Measurements from ENCODE around the gene MYOD1. TPM values are rescaled to one million over a fixed set of nuclear protein-coding genes. Genes with fewer than 3 reads are reported as not detected.

The MYOD1 gene
- total and polyA plus RNA-seq, 4 donors, result 0.12 TPM; not detected in 3

GRCh38 chr11:17760102-17761029 lies 41.0 kb downstream of the MYOD1 start:
- Histone ChIP-seq H3K9me3 (ENCODE audit: control insufficient read depth, insufficient read depth, low read length) (peaks cover 5% of the 10 kb centered on the region), H3K27me3 (ENCODE audit: control insufficient read depth, insufficient read depth, low read length) (no peaks in the 10 kb centered on the region), H3K36me3 (ENCODE audit: control insufficient read depth, insufficient read depth, low read length) (peaks cover 33% of the 10 kb centered on the region), H3K4me3 (ENCODE audit: low read depth, low read length) (no peak overlapping the region), H3K27ac (ENCODE audit: low read depth, low read length) (no peak overlapping the region), H3K4me1 (ENCODE audit: control insufficient read depth, insufficient read depth, low read length) (peaks cover 11% of the 10 kb centered on the region)
- 73% methylated on average over 17 of the region's 23 CpGs for WGBS (ENCODE audit: insufficient coverage)
- peak in 1 of 6 donors; percentile 30 for DNase-seq (ENCODE audit: low read depth in 4 of 6, low spot score in 6 of 6)

GRCh38 chr11:17762309-17762974 lies 43.1 kb downstream of the MYOD1 start:
- peaks cover 5% of the 10 kb centered on the region for H3K9me3 ChIP-seq (ENCODE audit: control insufficient read depth, insufficient read depth, low read length)
- DNase-seq (ENCODE audit: low read depth in 4 of 6, low spot score in 6 of 6), result no peak

GRCh38 chr11:17763244-17763643 lies 43.9 kb downstream of the MYOD1 start:
- Histone ChIP-seq H3K36me3 (ENCODE audit: control insufficient read depth, insufficient read depth, low read length) (peaks cover 33% of the 10 kb centered on the region), H3K9me3 (ENCODE audit: control insufficient read depth, insufficient read depth, low read length) (peaks cover 5% of the 10 kb centered on the region), H3K4me1 (ENCODE audit: control insufficient read depth, insufficient read depth, low read length) (peaks cover 32% of the 10 kb centered on the region), H3K4me3 (ENCODE audit: low read depth, low read length) (no peak overlapping the region), H3K27ac (ENCODE audit: low read depth, low read length) (no peak overlapping the region), H3K27me3 (ENCODE audit: control insufficient read depth, insufficient read depth, low read length) (no peaks in the 10 kb centered on the region)
- 85% methylated on average over 6 of the region's 7 CpGs for WGBS (ENCODE audit: insufficient coverage)
- no peak for DNase-seq (ENCODE audit: low read depth in 4 of 6, low spot score in 6 of 6)

More at GRCh38 chr11:17762309-17762974, 43.1 kb downstream of the MYOD1 start:
- Histone ChIP-seq H3K27me3 (ENCODE audit: control insufficient read depth, insufficient read depth, low read length) (no peaks in the 10 kb centered on the region), H3K36me3 (ENCODE audit: control insufficient read depth, insufficient read depth, low read length) (peaks cover 33% of the 10 kb centered on the region), H3K4me3 (ENCODE audit: low read depth, low read length) (no peak overlapping the region), H3K4me1 (ENCODE audit: control insufficient read depth, insufficient read depth, low read length) (peaks cover 24% of the 10 kb centered on the region), H3K27ac (ENCODE audit: low read depth, low read length) (no peak overlapping the region)
- WGBS (ENCODE audit: insufficient coverage), result 93% methylated on average over 17 of the region's 17 CpGs

- no peaks in the 10 kb centered on the region for H3K27me3 ChIP-seq (ENCODE audit: control insufficient read depth, insufficient read depth, low read length)
- peaks cover 36% of the 10 kb centered on the region for H3K4me1 ChIP-seq (ENCODE audit: control insufficient read depth, insufficient read depth, low read length)
- H3K9me3 ChIP-seq (ENCODE audit: control insufficient read depth, insufficient read depth, low read length), result peaks cover 5% of the 10 kb centered on the region
- H3K36me3 ChIP-seq (ENCODE audit: control insufficient read depth, insufficient read depth, low read length), result peaks cover 33% of the 10 kb centered on the region
- DNase-seq (ENCODE audit: low read depth in 4 of 6, low spot score in 6 of 6), result no peak
- no peak overlapping the region for H3K27ac ChIP-seq (ENCODE audit: low read depth, low read length)
- H3K4me3 ChIP-seq (ENCODE audit: low read depth, low read length), result no peak overlapping the region
- WGBS (ENCODE audit: insufficient coverage), result 58% methylated on average over 3 of the region's 3 CpGs
Observed at GRCh38 chr11:17763703-17764102, 44.3 kb downstream of the MYOD1 start.

GRCh38 chr11:17764446-17765218 lies 45.3 kb downstream of the MYOD1 start:
- Histone ChIP-seq H3K4me3 (ENCODE audit: low read depth, low read length) (no peak overlapping the region), H3K36me3 (ENCODE audit: control insufficient read depth, insufficient read depth, low read length) (peaks cover 33% of the 10 kb centered on the region), H3K27me3 (ENCODE audit: control insufficient read depth, insufficient read depth, low read length) (no peaks in the 10 kb centered on the region), H3K4me1 (ENCODE audit: control insufficient read depth, insufficient read depth, low read length) (peaks cover 40% of the 10 kb centered on the region), H3K9me3 (ENCODE audit: control insufficient read depth, insufficient read depth, low read length) (no peaks in the 10 kb centered on the region), H3K27ac (ENCODE audit: low read depth, low read length) (no peak overlapping the region)
- WGBS (ENCODE audit: insufficient coverage), result 20% methylated on average over 19 of the region's 19 CpGs
- peak in 1 of 6 donors; percentile 30 for DNase-seq (ENCODE audit: low read depth in 4 of 6, low spot score in 6 of 6)

GRCh38 chr11:17765356-17766072 lies 46.1 kb downstream of the MYOD1 start:
- Histone ChIP-seq H3K9me3 (ENCODE audit: control insufficient read depth, insufficient read depth, low read length) (no peaks in the 10 kb centered on the region), H3K27me3 (ENCODE audit: control insufficient read depth, insufficient read depth, low read length) (no peaks in the 10 kb centered on the region), H3K4me1 (ENCODE audit: control insufficient read depth, insufficient read depth, low read length) (peaks cover 45% of the 10 kb centered on the region), H3K27ac (ENCODE audit: low read depth, low read length) (no peak overlapping the region), H3K36me3 (ENCODE audit: control insufficient read depth, insufficient read depth, low read length) (peaks cover 31% of the 10 kb centered on the region), H3K4me3 (ENCODE audit: low read depth, low read length) (no peak overlapping the region)
- peak; percentile 47 to 97 (median 70) for DNase-seq (ENCODE audit: low read depth in 4 of 6, low spot score in 6 of 6)
- WGBS (ENCODE audit: insufficient coverage), result 25% methylated on average over 12 of the region's 13 CpGs

GRCh38 chr11:17766073-17766359 lies 46.6 kb downstream of the MYOD1 start:
- WGBS (ENCODE audit: insufficient coverage), result 71% methylated on average over 8 of the region's 8 CpGs
- no peaks in the 10 kb centered on the region for H3K9me3 ChIP-seq (ENCODE audit: control insufficient read depth, insufficient read depth, low read length)
- H3K36me3 ChIP-seq (ENCODE audit: control insufficient read depth, insufficient read depth, low read length), result peaks cover 28% of the 10 kb centered on the region
- no peak overlapping the region for H3K4me3 ChIP-seq (ENCODE audit: low read depth, low read length)
- peak in 2 of 6 donors; percentile 33 to 37 for DNase-seq (ENCODE audit: low read depth in 4 of 6, low spot score in 6 of 6)
- H3K27me3 ChIP-seq (ENCODE audit: control insufficient read depth, insufficient read depth, low read length), result no peaks in the 10 kb centered on the region
- peaks cover 45% of the 10 kb centered on the region for H3K4me1 ChIP-seq (ENCODE audit: control insufficient read depth, insufficient read depth, low read length)
- no peak overlapping the region for H3K27ac ChIP-seq (ENCODE audit: low read depth, low read length)

- Histone ChIP-seq H3K4me3 (ENCODE audit: low read depth, low read length) (no peak overlapping the region), H3K4me1 (ENCODE audit: control insufficient read depth, insufficient read depth, low read length) (peaks cover 45% of the 10 kb centered on the region), H3K27ac (ENCODE audit: low read depth, low read length) (no peak overlapping the region), H3K36me3 (ENCODE audit: control insufficient read depth, insufficient read depth, low read length) (peaks cover 28% of the 10 kb centered on the region), H3K9me3 (ENCODE audit: control insufficient read depth, insufficient read depth, low read length) (no peaks in the 10 kb centered on the region), H3K27me3 (ENCODE audit: control insufficient read depth, insufficient read depth, low read length) (no peaks in the 10 kb centered on the region)
- whole genome bisulfite sequencing (ENCODE audit: insufficient coverage), result 90% methylated on average over 2 of the region's 5 CpGs
- no peak for DNase-seq (ENCODE audit: low read depth in 4 of 6, low spot score in 6 of 6)
Observed at GRCh38 chr11:17766590-17766989, 47.2 kb downstream of the MYOD1 start.

GRCh38 chr11:17767301-17767885 lies 48.0 kb downstream of the MYOD1 start:
- H3K27me3 ChIP-seq (ENCODE audit: control insufficient read depth, insufficient read depth, low read length), result no peaks in the 10 kb centered on the region
- WGBS (ENCODE audit: insufficient coverage), result 95% methylated on average over 5 of the region's 7 CpGs
- H3K9me3 ChIP-seq (ENCODE audit: control insufficient read depth, insufficient read depth, low read length), result no peaks in the 10 kb centered on the region
- no peak overlapping the region for H3K4me3 ChIP-seq (ENCODE audit: low read depth, low read length)
- H3K27ac ChIP-seq (ENCODE audit: low read depth, low read length), result no peak overlapping the region
- DNase-seq (ENCODE audit: low read depth in 4 of 6, low spot score in 6 of 6), result no peak
- H3K36me3 ChIP-seq (ENCODE audit: control insufficient read depth, insufficient read depth, low read length), result peaks cover 30% of the 10 kb centered on the region
- H3K4me1 ChIP-seq (ENCODE audit: control insufficient read depth, insufficient read depth, low read length), result peaks cover 45% of the 10 kb centered on the region
